Activated CD8-positive, alpha-beta T cell treated with anti-CD3 and anti-CD28 coated beads for 36 hours (primary cell): ENCODE measurements around the gene SERPINB1. TPM values are rescaled to one million over a fixed set of nuclear protein-coding genes. Genes with fewer than 3 reads are reported as not detected.
"Not testable (repeated sequence)": the region's sequence is repeated elsewhere in the genome, so short reads cannot be mapped to it uniquely, and the experiment has no call there.

Experiments used
- ATAC-seq: fragments of 200-7000 bp; cut with Tn5 transposase; one replicate; pipeline ENCODE4 v1.10.0; 2021; ENCODE audit warnings: mild to moderate bottlenecking, moderate library complexity
- CTCF ChIA-PET: fragments of 350-600 bp; sonication (Branson Sonifier 250); formaldehyde crosslinking; loops from one replicate; lab custom pipeline; 2021; ENCODE audit warnings: antibody characterized with exemption; lab: Charles Lee
- POLR2A ChIA-PET: fragments of 350-600 bp; sonication (Branson Sonifier 250); formaldehyde crosslinking; loops from one replicate; lab custom pipeline; 2021; ENCODE audit warnings: antibody characterized with exemption; lab: Charles Lee
- DNase-seq: peaks from one replicate; pipeline ENCODE4 v3.0.0-alpha.2; 2020
- H3K27ac Mint-ChIP-seq: one replicate; pipeline ENCODE4 v1.8.0; 2021; ENCODE audit warnings: mild to moderate bottlenecking, mixed read lengths
- H3K27me3 Mint-ChIP-seq: one replicate; pipeline ENCODE4 v1.8.0; 2021; ENCODE audit warnings: mixed read lengths
- H3K36me3 Mint-ChIP-seq: one replicate; pipeline ENCODE4 v1.8.0; 2021; ENCODE audit warnings: low read depth, mixed read lengths
- H3K4me1 Mint-ChIP-seq: one replicate; pipeline ENCODE4 v1.8.0; 2021; ENCODE audit warnings: low read depth, mixed read lengths
- H3K4me3 Mint-ChIP-seq: one replicate; pipeline ENCODE4 v1.8.0; 2021; ENCODE audit warnings: mild to moderate bottlenecking, moderate library complexity, mixed read lengths
- H3K9me3 Mint-ChIP-seq: one replicate; pipeline ENCODE4 v1.8.0; 2021; ENCODE audit warnings: mixed read lengths
- intact Hi-C: fragments of 100-400 bp; cut with micrococcal nuclease; formaldehyde crosslinking; loops from one replicate; pipeline ENCODE4 v1.10.0; 2022
- total RNA-seq, 2 experiments: library from RNA; stranded (reverse); gene quantifications; one replicate each; pipeline ENCODE4 v1.2.3, GENCODE V29; 2021
- TF ChIP-seq, protein P1 (sequence below): fragments of 200-600 bp; IDR thresholded peaks from one replicate; pipeline ENCODE4 v1.8.0; 2022; ENCODE audit warnings: antibody characterized with exemption, mild to moderate bottlenecking

The SERPINB1 gene
- total RNA-seq, 2 experiments from 2014 or later = 55.8 to 60.0 TPM

DNA sequence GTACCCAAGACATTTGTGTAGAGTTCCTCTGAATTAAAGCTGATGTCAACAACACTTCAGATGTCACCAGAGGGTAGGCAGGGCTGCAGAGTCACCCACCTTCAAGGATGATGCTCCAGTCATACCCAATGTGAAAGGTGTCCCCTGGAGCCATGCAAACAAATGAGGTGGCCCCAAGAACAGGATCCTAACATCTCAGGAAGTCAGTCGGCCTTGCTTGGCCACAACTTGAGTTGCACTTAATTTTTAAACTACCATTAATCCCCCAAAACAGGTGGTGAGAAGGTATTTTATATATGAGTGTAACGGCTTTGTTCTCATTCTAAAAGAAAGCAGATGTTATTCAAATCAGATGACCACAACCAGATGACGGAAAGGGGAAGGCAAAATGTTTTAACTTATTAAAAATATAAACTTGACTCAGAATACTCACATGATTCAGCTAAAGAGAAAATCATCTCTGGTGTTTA is 21.1 kb upstream of the SERPINB1 start:
- Mint-ChIP-seq H3K27ac (peak overlapping the region; percentile 88), H3K4me1 (peaks cover 83% of the 10 kb centered on the region), H3K4me3 (no peak overlapping the region), H3K27me3 (no peaks in the 10 kb centered on the region), H3K9me3 (peaks cover 6% of the 10 kb centered on the region), H3K36me3 (peaks cover 7% of the 10 kb centered on the region)
- POLR2A ChIA-PET = interaction anchor here (0.9 to 2.4 kb wide), 5 partner anchors 18 to 40 kb away, joined by 4 to 9 read pairs (median 4); partner anchors contain the start of gene SERPINB9
- ATAC-seq (peak; percentile 28), DNase-seq (peak; percentile 67)
- TF ChIP-seq, protein P1, sequence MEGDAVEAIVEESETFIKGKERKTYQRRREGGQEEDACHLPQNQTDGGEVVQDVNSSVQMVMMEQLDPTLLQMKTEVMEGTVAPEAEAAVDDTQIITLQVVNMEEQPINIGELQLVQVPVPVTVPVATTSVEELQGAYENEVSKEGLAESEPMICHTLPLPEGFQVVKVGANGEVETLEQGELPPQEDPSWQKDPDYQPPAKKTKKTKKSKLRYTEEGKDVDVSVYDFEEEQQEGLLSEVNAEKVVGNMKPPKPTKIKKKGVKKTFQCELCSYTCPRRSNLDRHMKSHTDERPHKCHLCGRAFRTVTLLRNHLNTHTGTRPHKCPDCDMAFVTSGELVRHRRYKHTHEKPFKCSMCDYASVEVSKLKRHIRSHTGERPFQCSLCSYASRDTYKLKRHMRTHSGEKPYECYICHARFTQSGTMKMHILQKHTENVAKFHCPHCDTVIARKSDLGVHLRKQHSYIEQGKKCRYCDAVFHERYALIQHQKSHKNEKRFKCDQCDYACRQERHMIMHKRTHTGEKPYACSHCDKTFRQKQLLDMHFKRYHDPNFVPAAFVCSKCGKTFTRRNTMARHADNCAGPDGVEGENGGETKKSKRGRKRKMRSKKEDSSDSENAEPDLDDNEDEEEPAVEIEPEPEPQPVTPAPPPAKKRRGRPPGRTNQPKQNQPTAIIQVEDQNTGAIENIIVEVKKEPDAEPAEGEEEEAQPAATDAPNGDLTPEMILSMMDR = no peak
- CTCF ChIA-PET = interaction anchor here (0.7 to 3.9 kb wide), 2 partner anchors 16 to 38 kb away, joined by 3 to 12 read pairs; no protein-coding TSS in a partner anchor
- intact Hi-C loops = no loop called here

DNA sequence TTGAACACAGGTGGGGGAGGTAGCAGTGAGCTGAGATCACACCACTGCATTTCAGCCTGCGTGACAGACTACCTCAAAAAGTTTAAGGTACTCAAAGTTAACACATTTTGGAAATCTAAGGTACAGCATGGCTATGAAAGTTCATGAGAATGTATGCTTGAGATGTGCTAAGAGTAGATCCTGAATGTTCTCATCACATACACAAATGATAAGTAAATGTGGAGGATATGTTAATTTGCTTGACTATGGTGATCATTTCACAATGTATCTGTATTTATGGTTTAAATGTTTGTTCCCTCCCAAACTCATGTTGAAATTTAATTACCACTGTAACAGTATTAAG is 20.1 kb upstream of the SERPINB1 start:
- ChIA-PET POLR2A (interaction anchor here (0.6 to 2.4 kb wide), 4 partner anchors 13 to 78 kb away, joined by 4 to 9 read pairs (median 6); partner anchors contain the start of gene SERPINB9), CTCF (interaction anchor here (1.5 to 3.9 kb wide), 2 partner anchors 15 to 78 kb away, joined by 4 to 12 read pairs; no protein-coding TSS in a partner anchor)
- peaks cover 6% of the 10 kb centered on the region for H3K9me3 Mint-ChIP-seq
- peaks cover 7% of the 10 kb centered on the region for H3K36me3 Mint-ChIP-seq
- no peaks in the 10 kb centered on the region for H3K27me3 Mint-ChIP-seq
- peak overlapping the region; percentile 88 for H3K27ac Mint-ChIP-seq
- no peak for DNase-seq
- H3K4me3 Mint-ChIP-seq = peak overlapping the region; percentile 46
- peaks cover 88% of the 10 kb centered on the region for H3K4me1 Mint-ChIP-seq
- no peak for ATAC-seq
- intact Hi-C loops = no loop called here
- TF ChIP-seq, protein P1 = no peak

DNA sequence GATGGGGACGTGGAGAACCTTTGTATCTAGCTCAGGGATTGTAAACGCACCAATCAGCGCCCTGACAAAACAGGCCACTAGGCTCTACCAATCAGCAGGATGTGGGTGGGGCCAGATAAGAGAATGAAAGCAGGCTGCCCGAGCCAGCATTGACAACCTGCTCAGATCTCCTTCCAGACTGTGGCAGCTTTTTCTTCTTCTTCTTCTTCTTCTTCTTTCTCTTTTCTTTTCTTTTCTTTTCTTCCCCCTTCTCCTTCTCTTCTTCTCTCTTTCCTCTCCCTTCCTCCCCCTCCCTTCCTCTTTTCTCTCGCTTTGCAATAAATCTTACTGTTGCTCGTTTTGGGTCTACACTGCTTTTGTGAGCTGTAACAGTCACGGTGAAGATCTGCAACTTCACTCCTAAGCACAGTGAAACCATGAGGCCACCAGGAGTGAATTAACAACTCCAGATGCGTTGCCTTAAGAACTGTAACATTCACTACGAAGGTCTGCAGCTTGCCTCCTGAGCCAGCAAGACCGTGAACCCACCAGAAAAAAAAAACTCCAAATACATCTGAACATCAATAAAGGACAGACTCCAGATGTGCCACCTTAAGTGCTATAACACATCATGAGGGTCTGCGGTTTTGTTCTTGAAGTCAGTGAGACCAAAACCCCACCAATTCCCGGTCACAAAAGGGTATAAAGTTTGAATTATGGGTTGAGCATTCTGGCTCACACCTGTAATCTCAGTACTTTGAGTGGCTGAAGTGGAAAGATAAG is 19.6 kb upstream of the SERPINB1 start:
- Mint-ChIP-seq H3K27me3 (no peaks in the 10 kb centered on the region), H3K9me3 (peaks cover 6% of the 10 kb centered on the region), H3K36me3 (peaks cover 7% of the 10 kb centered on the region), H3K4me1 (peaks cover 86% of the 10 kb centered on the region), H3K4me3 (peak overlapping the region; percentile 46), H3K27ac (peak overlapping the region; percentile 88)
- ATAC-seq (peak; percentile 19), DNase-seq (peak; percentile 74)
- ChIA-PET POLR2A (interaction anchor here (0.6 to 2.4 kb wide), 6 partner anchors 9 to 79 kb away, joined by 3 to 9 read pairs (median 4); partner anchors contain the start of gene SERPINB9), CTCF (interaction anchor here (1.5 to 3.9 kb wide), 2 partner anchors 15 to 79 kb away, joined by 4 to 12 read pairs; no protein-coding TSS in a partner anchor)
- intact Hi-C loops = no loop called here
- TF ChIP-seq, protein P1 = no peak

DNA sequence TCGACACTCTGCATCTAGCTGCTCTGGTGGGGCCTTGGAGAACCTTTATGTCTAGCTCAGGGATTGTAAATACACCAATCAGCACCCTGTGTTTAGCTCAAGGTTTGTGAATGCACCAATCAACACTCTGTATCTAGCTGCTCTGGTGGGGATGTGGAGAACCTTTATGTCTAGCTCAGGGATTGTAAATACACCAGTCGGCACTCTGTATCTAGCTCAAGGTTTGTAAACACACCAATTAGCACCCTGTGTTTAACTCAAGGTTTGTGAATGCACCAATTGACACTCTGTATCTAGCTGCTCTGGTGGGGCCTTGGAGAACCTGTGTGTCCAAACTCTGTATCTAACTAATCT is 19.0 kb upstream of the SERPINB1 start:
- H3K36me3 Mint-ChIP-seq, intact Hi-C loops, DNase-seq, ATAC-seq, H3K9me3 Mint-ChIP-seq, H3K27me3 Mint-ChIP-seq: not testable (repeated sequence)
- ChIA-PET CTCF (interaction anchor here (1.5 to 3.9 kb wide), 2 partner anchors 14 to 80 kb away, joined by 4 to 12 read pairs; no protein-coding TSS in a partner anchor), POLR2A (interaction anchor here (0.7 to 2.4 kb wide), 4 partner anchors 9 to 79 kb away, joined by 3 to 9 read pairs (median 6); partner anchors contain the start of gene SERPINB9)
- peaks cover 87% of the 10 kb centered on the region for H3K4me1 Mint-ChIP-seq
- H3K27ac Mint-ChIP-seq = peak overlapping the region; percentile 88
- H3K4me3 Mint-ChIP-seq = peak overlapping the region; percentile 46

DNA sequence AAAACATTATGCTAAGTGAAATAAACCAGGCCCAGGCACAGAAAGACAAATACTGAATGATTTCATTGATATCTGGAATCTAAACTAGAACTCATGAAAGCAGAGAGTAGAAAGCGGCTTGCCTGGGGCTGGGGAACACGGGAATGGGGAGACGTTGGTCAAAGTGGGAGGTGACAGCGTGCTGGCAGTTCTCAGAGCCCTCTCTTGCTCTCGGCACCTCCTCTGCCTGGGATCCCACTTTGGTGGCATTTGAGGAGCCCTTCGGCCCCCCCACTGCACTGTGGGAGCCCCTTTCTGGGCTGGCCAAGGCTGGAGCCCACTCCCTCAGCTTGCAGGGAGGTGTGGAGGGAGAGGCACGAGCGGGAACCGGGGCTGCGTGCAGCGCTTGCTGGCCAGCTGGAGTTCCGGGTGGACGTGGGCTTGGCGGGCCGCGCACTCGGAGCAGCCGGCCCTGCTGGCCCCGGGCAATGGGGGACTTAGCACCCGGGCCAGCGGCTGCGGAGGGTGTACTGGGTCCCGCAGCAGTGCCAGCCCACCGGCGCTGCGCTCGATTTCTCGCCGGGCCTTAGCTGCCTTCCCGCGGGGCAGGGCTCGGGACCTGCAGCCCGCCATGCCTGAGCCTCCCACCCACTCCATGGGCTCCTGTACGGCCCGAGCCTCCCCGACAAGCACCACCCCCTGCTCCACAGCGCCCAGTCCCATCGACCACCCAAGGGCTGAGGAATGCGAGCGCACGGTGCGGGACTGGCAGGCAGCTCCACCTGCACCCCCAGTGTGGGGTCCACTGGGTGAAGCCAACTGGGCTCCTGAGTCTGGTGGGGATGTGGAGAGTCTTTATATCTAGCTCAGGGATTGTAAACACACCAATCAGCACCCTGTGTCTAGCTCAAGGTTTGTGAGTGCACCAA is 18.4 kb upstream of the SERPINB1 start:
- intact Hi-C loops = loop anchor here (5.0 kb wide), 1 partner anchor 37 kb away; no protein-coding TSS in a partner anchor
- H3K9me3 Mint-ChIP-seq, ATAC-seq, H3K36me3 Mint-ChIP-seq, DNase-seq, H3K27me3 Mint-ChIP-seq, H3K4me3 Mint-ChIP-seq: not testable (repeated sequence)
- H3K27ac Mint-ChIP-seq = peak overlapping the region; percentile 100
- CTCF ChIA-PET = interaction anchor here (3.9 kb wide), 1 partner anchor 13 kb away, joined by 12 read pairs; no protein-coding TSS in a partner anchor
- peaks cover 88% of the 10 kb centered on the region for H3K4me1 Mint-ChIP-seq
- POLR2A ChIA-PET = interaction anchor here (1.4 to 2.4 kb wide), 2 partner anchors 43 to 52 kb away, joined by 4 to 9 read pairs; partner anchors contain the start of gene SERPINB9
